Measurements from ENCODE around the gene ARIH1.

DNA sequence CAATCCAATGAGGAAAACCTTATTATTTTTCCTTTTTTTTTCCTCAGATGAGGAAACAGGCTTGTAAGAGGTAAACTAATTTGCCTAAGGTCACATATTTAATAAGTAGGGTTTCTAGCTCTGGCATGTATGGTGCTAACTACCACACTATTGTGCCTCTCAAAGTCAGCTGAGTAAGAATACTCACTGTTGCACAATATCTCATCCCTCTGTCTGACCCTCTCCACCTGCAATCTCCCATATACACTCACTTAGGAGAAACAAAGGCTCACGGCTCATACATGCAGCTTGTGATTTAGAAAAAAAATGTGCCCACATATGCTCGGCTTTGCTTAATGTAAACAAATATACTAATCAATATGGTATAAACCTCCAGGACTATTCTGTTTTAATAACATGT, 10.4 kb upstream of the ARIH1 start:
- TF ChIP-seq EP300 (IDR thresholded peaks at IDR 0.05) = no peak
- no peak for TF ChIP-seq CTCF (IDR thresholded peaks at IDR 0.05)
- no peak for TF ChIP-seq POLR2A (IDR thresholded peaks at IDR 0.05)
- TF ChIP-seq POLR2AphosphoS5 (IDR thresholded peaks at IDR 0.05) = no peak
